ENCODE data around the gene LIPC.

GRCh38 chr15:58544756-58545155 lies 113.0 kb downstream of the LIPC start:
- TF ChIP-seq POLR2AphosphoS5 (IDR thresholded peaks at IDR 0.05; ENCODE audit: low read depth, low read length) (no peak), POLR2A (IDR thresholded peaks at IDR 0.05; ENCODE audit: low read depth, low read length) (no peak), TAF1 (IDR thresholded peaks at IDR 0.05; ENCODE audit: borderline replicate concordance, low read depth, low read length) (no peak)

Data from GM12892 (cell line).